Dedifferentiated amniotic fluid mesenchymal stem cell (primary cell): ENCODE measurements around the gene ROBO2.
"Not testable (repeated sequence)": the region's sequence is repeated elsewhere in the genome, so short reads cannot be mapped to it uniquely, and the experiment has no call there.

Experiments
- DNase-seq: peaks from one replicate; pipeline ENCODE4 v3.0.0-alpha.2; 2016; ENCODE audit errors: extremely low spot score

Gene ROBO2

GRCh38 chr3:77329116-77329515, 289.2 kb downstream of the ROBO2 start:
- DNase-seq, result peak; percentile 64

DNA sequence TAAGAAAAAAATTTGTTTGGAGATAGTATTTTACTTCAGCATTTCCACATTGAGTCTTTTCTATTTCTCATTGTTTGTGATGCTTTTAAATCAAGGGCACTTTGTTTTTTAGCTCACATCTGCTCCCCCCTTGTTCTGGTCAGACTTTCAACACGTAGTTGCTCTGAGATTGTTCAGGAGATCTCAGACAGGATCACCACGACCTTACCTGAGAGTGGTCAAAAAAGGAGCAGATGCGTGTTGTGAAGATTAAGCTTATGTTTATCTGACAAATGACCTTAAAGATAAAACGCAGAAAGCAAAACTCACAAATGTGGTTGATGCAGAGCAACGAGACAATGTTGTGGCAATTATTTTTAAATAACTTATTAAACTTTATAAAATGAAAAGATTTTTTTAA, 298.3 kb downstream of the ROBO2 start:
- no peak for DNase-seq

DNA sequence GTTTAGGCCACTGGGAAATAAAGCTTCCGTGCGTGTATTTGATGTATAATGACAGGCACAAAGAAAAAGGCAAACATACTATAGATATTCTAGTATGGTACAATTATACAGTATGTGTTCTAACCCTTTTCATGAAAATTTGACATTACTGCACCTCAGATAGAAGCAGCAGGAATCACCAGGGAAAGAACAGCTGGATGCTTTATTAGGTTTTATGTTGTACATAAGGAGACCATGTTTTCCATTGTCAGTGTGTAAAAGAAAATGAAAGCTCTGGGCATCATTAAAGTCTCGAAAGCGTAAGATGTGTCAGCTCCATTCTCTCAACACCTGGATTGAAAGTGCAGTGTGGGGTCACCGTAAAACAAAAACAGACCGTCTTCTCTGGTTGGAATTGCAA, 302.1 kb downstream of the ROBO2 start:
- DNase-seq, result no peak

- no peak for DNase-seq
These were observed 302.8 kb downstream of the ROBO2 start for GRCh38 chr3:77342688-77343087.

DNA sequence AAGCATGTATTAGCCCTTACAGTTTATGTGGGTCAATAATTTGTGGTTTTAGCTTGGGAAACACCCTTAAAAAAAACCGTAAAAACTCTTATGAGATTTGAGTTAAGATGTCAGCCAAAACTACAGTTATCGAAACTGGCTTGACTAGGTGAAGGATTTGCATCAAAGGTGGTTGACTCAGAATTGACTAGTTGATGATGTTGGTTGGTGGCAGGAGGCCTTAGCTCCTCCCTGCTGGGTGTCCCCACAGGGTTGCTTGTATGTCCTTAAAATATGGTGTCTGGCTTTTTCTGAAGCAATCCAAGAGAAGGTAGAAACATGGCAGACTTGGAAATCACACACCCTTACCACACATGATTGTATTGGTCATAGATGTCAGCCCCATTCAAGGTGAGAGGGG, 305.1 kb downstream of the ROBO2 start:
- DNase-seq, result no peak

DNA sequence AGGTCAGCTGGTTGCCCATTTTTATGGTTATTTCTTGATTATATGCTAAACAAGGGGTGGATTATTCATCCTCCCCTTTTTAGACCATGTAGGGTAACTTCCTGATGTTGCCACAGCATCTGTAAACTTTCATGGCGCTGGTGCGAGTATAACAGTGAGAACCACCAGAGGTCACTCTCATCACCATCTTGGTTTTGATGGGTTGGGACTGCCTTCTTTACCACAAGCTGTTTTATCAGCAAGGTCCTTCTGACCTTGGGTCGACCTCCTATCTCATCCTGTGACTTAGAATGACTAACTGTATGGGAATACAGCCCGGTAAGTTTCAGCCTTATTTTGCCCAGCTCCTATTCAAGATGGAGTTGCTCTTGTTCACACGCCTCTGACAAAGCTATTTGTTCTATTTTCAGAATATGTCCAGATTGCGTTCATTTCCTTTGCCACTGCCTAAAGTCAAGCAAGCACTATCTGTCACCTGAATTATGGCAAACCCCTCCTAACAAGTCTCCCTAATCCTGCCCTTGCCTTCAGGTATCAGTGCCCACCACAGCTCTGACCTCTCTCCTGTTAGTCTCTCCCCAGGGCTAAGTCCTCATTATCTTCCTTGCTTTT, 308.5 kb downstream of the ROBO2 start:
- DNase-seq, result no peak

GRCh38 chr3:77354958-77355357, 315.1 kb downstream of the ROBO2 start:
- no peak for DNase-seq

DNA sequence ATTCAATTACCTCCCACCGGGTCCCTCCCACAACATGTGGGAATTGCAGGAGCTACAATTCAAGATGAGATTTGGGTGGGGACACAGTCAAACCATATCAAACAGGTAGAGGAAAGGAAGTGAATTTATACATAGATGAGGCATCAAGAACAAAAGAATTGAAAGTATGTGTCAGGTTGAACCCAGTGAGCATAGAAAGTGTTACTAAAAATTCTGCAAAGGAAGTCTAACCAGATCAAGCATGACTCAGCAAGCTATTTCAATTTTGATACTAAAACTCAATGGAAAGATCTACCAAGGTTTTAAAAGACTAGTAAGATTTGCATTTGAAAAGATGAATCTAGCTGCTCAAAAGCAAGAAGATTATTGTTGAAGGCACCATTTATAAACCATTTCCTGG, 323.0 kb downstream of the ROBO2 start:
- no peak for DNase-seq

DNA sequence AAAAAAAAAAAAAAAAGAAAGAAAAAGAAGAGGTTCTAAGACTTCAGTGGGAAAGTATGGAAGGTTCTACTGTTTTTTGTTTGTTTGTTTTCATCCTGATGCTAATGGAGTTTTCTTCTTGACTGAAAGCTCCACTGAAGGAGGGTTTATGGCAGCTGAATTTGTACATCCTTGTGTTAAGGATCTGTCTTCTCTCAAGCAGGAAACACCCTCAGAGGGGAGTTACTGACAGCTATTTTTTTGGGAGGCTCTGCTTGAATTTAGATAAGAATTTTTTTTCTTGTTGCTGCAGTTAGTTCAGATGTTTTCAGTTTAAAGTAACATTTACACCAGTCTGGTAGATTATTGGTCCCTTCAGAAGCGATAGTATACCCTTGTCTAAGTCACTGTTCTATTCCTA, 325.3 kb downstream of the ROBO2 start:
- DNase-seq, result no peak

DNA sequence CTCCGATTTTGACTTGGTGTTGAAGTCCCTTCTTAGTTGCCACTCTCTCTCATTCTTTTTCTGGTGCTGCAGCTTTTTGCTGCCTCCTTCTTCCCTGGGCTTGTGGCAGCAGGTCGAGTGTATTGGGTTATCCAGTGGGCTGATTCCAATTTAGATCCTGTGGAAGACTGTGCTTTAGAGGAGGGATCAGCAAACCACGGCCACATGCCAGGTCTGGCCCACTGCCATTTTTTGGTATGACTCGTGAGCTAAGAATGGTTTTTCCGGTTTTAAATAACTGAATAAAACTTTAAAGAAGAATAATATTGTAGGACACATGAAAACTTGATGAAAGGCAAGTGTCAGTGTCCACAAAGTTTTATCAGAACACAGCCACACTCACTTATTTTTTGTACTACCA, 330.5 kb downstream of the ROBO2 start:
- peak; percentile 58 for DNase-seq

GRCh38 chr3:77372018-77372417, 332.1 kb downstream of the ROBO2 start:
- DNase-seq, result no peak

GRCh38 chr3:77372634-77373346, 332.9 kb downstream of the ROBO2 start:
- DNase-seq, result no peak

DNA sequence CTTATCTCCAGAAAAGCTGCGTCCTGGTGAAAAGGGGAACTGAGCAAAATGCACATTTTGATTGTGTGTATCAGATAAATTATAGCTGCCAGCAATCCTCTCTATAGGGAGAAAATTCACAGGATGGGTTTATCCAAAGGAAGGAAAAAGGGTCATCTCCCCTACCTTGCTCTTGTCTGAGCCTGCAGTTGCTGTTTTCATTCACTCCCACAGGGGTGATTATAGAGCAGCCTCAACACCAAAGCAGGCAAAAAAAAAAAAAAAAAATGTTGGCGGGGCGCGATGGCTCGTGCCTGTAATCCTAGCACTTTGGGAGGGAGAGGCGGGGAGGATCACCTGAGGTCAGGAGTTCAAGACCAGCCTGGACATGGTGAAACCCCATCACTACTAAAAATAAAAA, 333.7 kb downstream of the ROBO2 start:
- DNase-seq, result no peak

DNA sequence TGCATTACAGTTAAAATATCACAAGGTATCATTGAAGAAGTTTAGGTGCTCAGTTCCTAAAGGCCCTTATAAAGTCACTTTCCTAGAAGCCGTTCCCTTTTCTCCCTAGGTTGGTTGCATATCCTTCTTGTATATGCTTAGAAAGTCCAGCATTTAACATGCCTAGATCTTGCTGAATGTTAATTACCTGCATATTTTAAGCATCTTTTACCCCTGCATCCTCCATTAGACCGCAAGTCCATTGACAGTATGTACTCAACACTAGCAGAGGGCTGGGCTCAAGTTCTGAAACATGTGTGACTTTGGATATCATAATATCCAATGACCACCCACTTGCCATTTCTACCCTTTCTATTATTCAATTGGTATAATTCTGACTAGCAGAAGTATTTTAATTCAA, 336.6 kb downstream of the ROBO2 start:
- DNase-seq, result no peak

DNA sequence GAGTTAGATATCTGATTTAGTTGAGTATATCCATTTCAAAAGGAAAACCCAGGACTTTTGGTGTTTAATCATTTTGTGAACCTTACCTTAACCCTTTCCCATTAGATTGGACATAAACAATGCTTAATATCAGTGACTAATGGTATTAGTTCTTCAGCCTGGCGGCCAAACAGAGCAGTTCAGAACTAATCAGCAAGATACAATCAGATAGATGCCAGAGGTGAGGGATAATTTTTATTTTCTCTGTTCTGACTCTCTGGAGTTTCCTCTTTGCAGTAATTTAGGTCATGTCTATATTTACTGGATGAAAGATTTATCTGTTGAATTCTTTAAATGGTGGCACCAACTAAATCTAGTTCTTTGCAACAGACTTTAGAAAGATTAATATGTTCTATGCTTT, 337.8 kb downstream of the ROBO2 start:
- no peak for DNase-seq

DNA sequence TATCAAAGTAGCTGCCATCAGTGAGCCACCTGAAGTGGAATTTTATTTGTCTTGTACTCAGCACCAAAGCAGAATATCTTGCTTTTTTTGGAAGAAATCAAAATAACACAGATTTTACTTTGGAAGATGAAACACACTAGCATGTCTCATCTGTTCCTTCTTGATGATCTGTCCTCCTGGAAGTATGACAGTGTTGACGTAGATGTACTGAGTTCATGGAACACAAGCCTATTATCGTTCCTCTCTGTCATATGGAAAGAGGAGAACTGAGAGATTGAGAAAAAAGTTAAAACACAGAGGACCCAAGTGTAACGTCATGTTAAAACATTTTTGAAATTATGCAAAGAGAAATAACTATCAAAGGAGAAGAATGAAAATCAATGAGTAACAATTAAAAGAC, 340.2 kb downstream of the ROBO2 start:
- no peak for DNase-seq

- DNase-seq, result no peak
These were observed 341.5 kb downstream of the ROBO2 start for GRCh38 chr3:77381431-77381830.

GRCh38 chr3:77392181-77392580, 352.3 kb downstream of the ROBO2 start:
- no peak for DNase-seq

- DNase-seq, result no peak
These were observed 354.1 kb downstream of the ROBO2 start for GRCh38 chr3:77394046-77394445.

DNA sequence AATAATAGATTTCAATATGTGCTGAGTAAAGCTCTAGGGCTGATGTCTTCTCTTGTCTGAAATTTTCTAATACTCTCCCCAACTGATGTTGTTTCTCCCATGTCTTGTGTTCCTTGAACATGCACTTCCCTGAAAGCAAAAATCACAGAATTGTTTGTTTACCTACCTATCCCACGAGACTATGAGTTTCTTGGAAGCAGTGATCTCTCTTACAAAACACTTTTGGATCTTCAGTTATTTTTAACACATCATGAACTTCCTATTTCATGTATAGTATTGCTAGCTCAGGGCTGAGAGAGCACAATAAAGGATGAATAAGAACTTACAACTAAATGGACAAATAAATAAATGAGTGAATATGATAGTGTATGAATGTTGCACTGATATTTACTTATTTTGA, 365.0 kb downstream of the ROBO2 start:
- no peak for DNase-seq

DNA sequence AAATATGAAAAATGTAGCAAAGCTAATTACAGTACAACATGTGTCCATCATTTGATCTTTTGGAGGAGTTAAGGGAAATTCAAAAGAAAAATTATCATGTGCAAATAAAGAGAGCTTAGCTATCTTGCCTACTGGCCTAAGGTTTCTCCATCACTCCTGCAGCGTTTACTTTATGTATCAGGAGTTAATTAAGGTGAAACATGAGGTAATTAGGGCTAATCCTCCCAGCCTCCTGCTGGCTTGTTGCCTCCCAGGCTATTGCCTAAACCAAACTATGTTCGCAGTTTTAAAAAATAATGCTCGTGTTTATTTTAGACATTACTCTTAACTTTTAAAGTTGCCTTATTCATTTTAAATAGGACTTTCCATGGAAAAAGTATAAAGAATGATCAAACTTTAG, 367.5 kb downstream of the ROBO2 start:
- DNase-seq, result no peak

GRCh38 chr3:77410334-77410733, 370.4 kb downstream of the ROBO2 start:
- not testable (repeated sequence) for DNase-seq

GRCh38 chr3:77411334-77411733, 371.4 kb downstream of the ROBO2 start:
- DNase-seq, result no peak

GRCh38 chr3:77412021-77412438, 372.1 kb downstream of the ROBO2 start:
- peak; percentile 64 for DNase-seq
